Measurements from ENCODE around the gene VAV1.

DNA sequence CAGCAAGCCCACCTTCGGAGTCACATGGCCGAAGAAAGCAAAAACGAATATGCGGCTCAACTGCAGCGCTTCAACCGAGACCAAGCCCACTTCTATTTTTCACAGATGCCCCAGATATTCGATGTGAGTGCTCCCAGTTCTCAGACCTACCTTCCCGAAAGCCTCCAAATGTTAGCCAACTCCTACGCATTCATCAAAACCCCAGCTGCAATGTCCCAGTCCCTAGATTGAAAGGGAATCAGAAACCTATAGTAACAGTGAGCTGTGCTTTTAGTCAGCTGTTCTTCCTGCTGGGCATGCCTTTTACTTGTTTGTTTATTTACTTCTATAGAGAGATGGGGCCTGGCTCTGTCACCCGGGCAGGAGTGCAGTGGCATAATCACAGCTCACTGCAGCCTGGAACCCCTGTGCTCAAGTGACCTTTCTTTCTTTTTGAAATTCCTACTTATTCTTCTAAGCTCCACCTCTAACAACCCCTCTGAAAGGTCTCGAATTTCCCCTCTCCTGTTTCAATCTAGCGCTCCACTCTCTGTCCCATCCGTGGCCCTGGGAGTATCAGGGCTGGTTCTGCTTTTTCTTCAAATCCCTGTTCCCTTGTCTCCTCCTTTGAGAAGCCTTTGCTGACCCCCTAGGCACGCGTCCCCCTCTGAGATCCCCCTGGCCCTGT, 28.7 kb upstream of the VAV1 start:
- TF ChIP-seq CTCF (IDR thresholded peaks at IDR 0.05; ENCODE audit: low read length) (no peak), EZH2 (IDR thresholded peaks at IDR 0.05; ENCODE audit: borderline replicate concordance, low read length) (no peak)
